Neural cell (in vitro differentiated cells): ENCODE measurements around the gene PIP5K1B.

ENCODE experiments used
- POLR2AphosphoS5 ChIP-seq: IDR thresholded peaks from 2 replicates; pipeline ENCODE4 v1.6.1; 2012
- SMC3 ChIP-seq: fragments of 450-650 bp; conservative IDR thresholded peaks from 2 replicates; pipeline ENCODE4 v1.6.1; 2014; ENCODE audit warnings: antibody characterized with exemption, mild to moderate bottlenecking, moderate library complexity; ENCODE audit not compliant: poor library complexity
- TF ChIP-seq, protein P1 (sequence below): fragments of 450-650 bp; IDR thresholded peaks from 2 replicates; pipeline ENCODE4 v1.5.1; 2014; ENCODE audit warnings: antibody characterized with exemption, mild to moderate bottlenecking, moderate library complexity; ENCODE audit not compliant: poor library complexity, severe bottlenecking

DNA sequence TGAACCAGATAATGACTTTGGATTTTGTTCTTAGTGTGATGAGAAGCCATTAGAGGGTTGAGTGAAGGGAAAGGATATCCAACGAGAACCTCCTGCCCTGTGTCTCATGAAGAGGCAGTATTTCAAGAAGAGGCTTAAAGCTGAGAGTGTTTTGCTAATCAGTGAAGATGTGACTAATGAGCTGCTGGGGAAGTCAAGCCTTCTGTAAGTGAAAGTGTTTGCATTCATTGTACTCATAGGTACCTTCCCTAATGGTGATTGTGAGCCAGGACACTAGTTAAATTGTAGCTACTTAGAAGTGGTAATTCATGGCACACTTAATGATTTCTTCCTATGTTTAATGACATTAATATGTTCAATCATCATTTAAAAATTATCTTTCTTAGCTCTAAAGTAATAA is 23.7 kb downstream of the PIP5K1B start:
- TF ChIP-seq, protein P1, sequence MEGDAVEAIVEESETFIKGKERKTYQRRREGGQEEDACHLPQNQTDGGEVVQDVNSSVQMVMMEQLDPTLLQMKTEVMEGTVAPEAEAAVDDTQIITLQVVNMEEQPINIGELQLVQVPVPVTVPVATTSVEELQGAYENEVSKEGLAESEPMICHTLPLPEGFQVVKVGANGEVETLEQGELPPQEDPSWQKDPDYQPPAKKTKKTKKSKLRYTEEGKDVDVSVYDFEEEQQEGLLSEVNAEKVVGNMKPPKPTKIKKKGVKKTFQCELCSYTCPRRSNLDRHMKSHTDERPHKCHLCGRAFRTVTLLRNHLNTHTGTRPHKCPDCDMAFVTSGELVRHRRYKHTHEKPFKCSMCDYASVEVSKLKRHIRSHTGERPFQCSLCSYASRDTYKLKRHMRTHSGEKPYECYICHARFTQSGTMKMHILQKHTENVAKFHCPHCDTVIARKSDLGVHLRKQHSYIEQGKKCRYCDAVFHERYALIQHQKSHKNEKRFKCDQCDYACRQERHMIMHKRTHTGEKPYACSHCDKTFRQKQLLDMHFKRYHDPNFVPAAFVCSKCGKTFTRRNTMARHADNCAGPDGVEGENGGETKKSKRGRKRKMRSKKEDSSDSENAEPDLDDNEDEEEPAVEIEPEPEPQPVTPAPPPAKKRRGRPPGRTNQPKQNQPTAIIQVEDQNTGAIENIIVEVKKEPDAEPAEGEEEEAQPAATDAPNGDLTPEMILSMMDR, result no peak
- TF ChIP-seq POLR2AphosphoS5 (no peak), SMC3 (no peak)
